ENCODE measurements around the gene CNTN5. TPM values are rescaled to one million over a fixed set of nuclear protein-coding genes. Genes with fewer than 3 reads are reported as not detected.

The CNTN5 gene
- polyA plus RNA-seq, 1 of the 3 experiments (the other 2 are of a cell fraction) = not detected

- Histone ChIP-seq H3K4me3 (ENCODE audit: low read depth in 2 of 2, low read length in 1 of 2) (no peak overlapping the region), H3K79me2 (ENCODE audit: insufficient read depth) (no peaks in the 10 kb centered on the region), H3K9ac (no peak overlapping the region), H3K36me3 (replicated peaks in 1 of 2; ENCODE audit: control insufficient read depth in 1 of 2, insufficient read depth in 2 of 2, low read length in 1 of 2) (no peaks in the 10 kb centered on the region), H4K20me1 (ENCODE audit: insufficient read depth) (no peaks in the 10 kb centered on the region), H3K9me2 (no peaks in the 10 kb centered on the region), H3K4me2 (no peak overlapping the region), H2AFZ (ENCODE audit: low read depth) (no peak overlapping the region), H3F3A (replicated peaks; ENCODE audit: insufficient read depth) (no peaks in the 10 kb centered on the region), H3K27me3 (ENCODE audit: insufficient read depth) (no peaks in the 10 kb centered on the region), H3K4me1 (ENCODE audit: control insufficient read depth in 1 of 2, insufficient read depth in 2 of 2, low read depth in 1 of 2, low read length in 1 of 2) (no peaks in the 10 kb centered on the region), H3K9me3 (no peaks in the 10 kb centered on the region), H3K27ac (ENCODE audit: low read depth in 2 of 2, low read length in 1 of 2) (no peak overlapping the region)
- no peak for TF ChIP-seq YY1 (IDR thresholded peaks at IDR 0.05; ENCODE audit: low read depth)
- TF ChIP-seq ZBTB33 (IDR thresholded peaks at IDR 0.05; ENCODE audit: borderline replicate concordance, low read depth) = no peak
- TF ChIP-seq MAX (IDR thresholded peaks at IDR 0.05; ENCODE audit: low read depth) = no peak
- no peak for TF ChIP-seq EP300 (IDR thresholded peaks at IDR 0.05; ENCODE audit: borderline replicate concordance in 1 of 2, low read depth in 1 of 2, low read length in 1 of 2)
- POLR2A ChIA-PET = no interaction called here
- WGBS (ENCODE audit: low lambda C conversion rate) = 17% methylated on average over 2 of the region's 2 CpGs
- DNase-seq = no peak
- CTCF ChIA-PET = no interaction called here
Measured at GRCh38 chr11:99555486-99555885, 534.7 kb downstream of the CNTN5 start.

GRCh38 chr11:99565333-99565732, 544.6 kb downstream of the CNTN5 start:
- H3K27ac ChIP-seq (ENCODE audit: low read depth in 2 of 2, low read length in 1 of 2) = no peak overlapping the region
- ChIA-PET CTCF (no interaction called here), POLR2A (no interaction called here)
- no peak overlapping the region for H3K4me3 ChIP-seq (ENCODE audit: low read depth in 2 of 2, low read length in 1 of 2)
- no peaks in the 10 kb centered on the region for H3K9me2 ChIP-seq
- no peak overlapping the region for H3K4me2 ChIP-seq
- H3K36me3 ChIP-seq (replicated peaks in 1 of 2; ENCODE audit: control insufficient read depth in 1 of 2, insufficient read depth in 2 of 2, low read length in 1 of 2) = no peaks in the 10 kb centered on the region
- no peaks in the 10 kb centered on the region for H4K20me1 ChIP-seq (ENCODE audit: insufficient read depth)
- 8% methylated on average over 1 of the region's 1 CpG for WGBS (ENCODE audit: low lambda C conversion rate)
- H3K4me1 ChIP-seq (ENCODE audit: control insufficient read depth in 1 of 2, insufficient read depth in 2 of 2, low read depth in 1 of 2, low read length in 1 of 2) = no peaks in the 10 kb centered on the region
- no peaks in the 10 kb centered on the region for H3F3A ChIP-seq (replicated peaks; ENCODE audit: insufficient read depth)
- H3K79me2 ChIP-seq (ENCODE audit: insufficient read depth) = no peaks in the 10 kb centered on the region
- no peak overlapping the region for H3K9ac ChIP-seq
- DNase-seq = no peak
- no peaks in the 10 kb centered on the region for H3K9me3 ChIP-seq
- no peaks in the 10 kb centered on the region for H3K27me3 ChIP-seq (ENCODE audit: insufficient read depth)
- H2AFZ ChIP-seq (ENCODE audit: low read depth) = no peak overlapping the region
- TF ChIP-seq REST (IDR thresholded peaks at IDR 0.05; ENCODE audit: low read depth, low read length) (no peak), SMC3 (IDR thresholded peaks at IDR 0.05; ENCODE audit: low read depth, low read length) (no peak), CHD2 (IDR thresholded peaks at IDR 0.05; ENCODE audit: low read length, partially characterized antibody) (no peak), MAX (IDR thresholded peaks at IDR 0.05; ENCODE audit: low read depth) (no peak), TCF12 (IDR thresholded peaks at IDR 0.05) (no peak), IRF3 (IDR thresholded peaks at IDR 0.05; ENCODE audit: low read depth, low read length) (no peak), GABPA (IDR thresholded peaks at IDR 0.05; ENCODE audit: low read depth) (no peak), USF2 (IDR thresholded peaks at IDR 0.05; ENCODE audit: borderline replicate concordance, low read depth, low read length) (no peak), ZBTB33 (IDR thresholded peaks at IDR 0.05; ENCODE audit: borderline replicate concordance, low read depth) (no peak), CTCF (IDR thresholded peaks at IDR 0.05) (no peak), TEAD4 (IDR thresholded peaks at IDR 0.05; ENCODE audit: borderline replicate concordance, insufficient read depth) (no peak), POLR2AphosphoS5 (IDR thresholded peaks at IDR 0.05; ENCODE audit: low read depth, low read length) (no peak)

Data from SK-N-SH (cell line).